ENCODE results near the gene TMEM132C.

TMEM132C gene

GRCh38 chr12:128623748-128624147 is 356.8 kb downstream of the TMEM132C start:
- no peak for DNase-seq (ENCODE audit: extremely low read depth, low read depth)
- no peak overlapping the region for H3K4me3 ChIP-seq (replicated peaks; ENCODE audit: low read depth, low read length)
- no peak for TF ChIP-seq CTCF (IDR thresholded peaks at IDR 0.05; ENCODE audit: low read depth, low read length, missing control alignments)

- H3K4me3 ChIP-seq (replicated peaks; ENCODE audit: low read depth, low read length), result no peak overlapping the region
- no peak for DNase-seq (ENCODE audit: extremely low read depth, low read depth)
- no peak for TF ChIP-seq CTCF (IDR thresholded peaks at IDR 0.05; ENCODE audit: low read depth, low read length, missing control alignments)
Measured at GRCh38 chr12:128626808-128627320, 359.9 kb downstream of the TMEM132C start.

- no peak overlapping the region for H3K4me3 ChIP-seq (replicated peaks; ENCODE audit: low read depth, low read length)
- no peak for DNase-seq (ENCODE audit: extremely low read depth, low read depth)
- no peak for TF ChIP-seq CTCF (IDR thresholded peaks at IDR 0.05; ENCODE audit: low read depth, low read length, missing control alignments)
Measured at GRCh38 chr12:128627659-128628058, 360.7 kb downstream of the TMEM132C start.

- no peak for TF ChIP-seq CTCF (IDR thresholded peaks at IDR 0.05; ENCODE audit: low read depth, low read length, missing control alignments)
- DNase-seq (ENCODE audit: extremely low read depth, low read depth), result no peak
- no peak overlapping the region for H3K4me3 ChIP-seq (replicated peaks; ENCODE audit: low read depth, low read length)
Measured at GRCh38 chr12:128629979-128630378, 363.0 kb downstream of the TMEM132C start.

GRCh38 chr12:128637642-128638606 is 371.0 kb downstream of the TMEM132C start:
- DNase-seq (ENCODE audit: extremely low read depth, low read depth), result no peak
- TF ChIP-seq CTCF (IDR thresholded peaks at IDR 0.05; ENCODE audit: low read depth, low read length, missing control alignments), result no peak
- no peak overlapping the region for H3K4me3 ChIP-seq (replicated peaks; ENCODE audit: low read depth, low read length)

- no peak overlapping the region for H3K4me3 ChIP-seq (replicated peaks; ENCODE audit: low read depth, low read length)
- no peak for DNase-seq (ENCODE audit: extremely low read depth, low read depth)
- no peak for TF ChIP-seq CTCF (IDR thresholded peaks at IDR 0.05; ENCODE audit: low read depth, low read length, missing control alignments)
Measured at GRCh38 chr12:128639089-128639488, 372.1 kb downstream of the TMEM132C start.

All from HFF-Myc (cell line).